Activated T-cell treated with anti-CD3 and anti-CD28 coated beads for 4 hours (primary cell): ENCODE results near the gene AKIRIN1.
"Not testable (repeated sequence)": the region's sequence is repeated elsewhere in the genome, so short reads cannot be mapped to it uniquely, and the experiment has no call there.

Experiments used
- DNase-seq: peaks from one replicate; pipeline ENCODE4 v3.0.0-alpha.2; 2020

The AKIRIN1 gene, protein sequence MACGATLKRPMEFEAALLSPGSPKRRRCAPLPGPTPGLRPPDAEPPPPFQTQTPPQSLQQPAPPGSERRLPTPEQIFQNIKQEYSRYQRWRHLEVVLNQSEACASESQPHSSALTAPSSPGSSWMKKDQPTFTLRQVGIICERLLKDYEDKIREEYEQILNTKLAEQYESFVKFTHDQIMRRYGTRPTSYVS

DNA sequence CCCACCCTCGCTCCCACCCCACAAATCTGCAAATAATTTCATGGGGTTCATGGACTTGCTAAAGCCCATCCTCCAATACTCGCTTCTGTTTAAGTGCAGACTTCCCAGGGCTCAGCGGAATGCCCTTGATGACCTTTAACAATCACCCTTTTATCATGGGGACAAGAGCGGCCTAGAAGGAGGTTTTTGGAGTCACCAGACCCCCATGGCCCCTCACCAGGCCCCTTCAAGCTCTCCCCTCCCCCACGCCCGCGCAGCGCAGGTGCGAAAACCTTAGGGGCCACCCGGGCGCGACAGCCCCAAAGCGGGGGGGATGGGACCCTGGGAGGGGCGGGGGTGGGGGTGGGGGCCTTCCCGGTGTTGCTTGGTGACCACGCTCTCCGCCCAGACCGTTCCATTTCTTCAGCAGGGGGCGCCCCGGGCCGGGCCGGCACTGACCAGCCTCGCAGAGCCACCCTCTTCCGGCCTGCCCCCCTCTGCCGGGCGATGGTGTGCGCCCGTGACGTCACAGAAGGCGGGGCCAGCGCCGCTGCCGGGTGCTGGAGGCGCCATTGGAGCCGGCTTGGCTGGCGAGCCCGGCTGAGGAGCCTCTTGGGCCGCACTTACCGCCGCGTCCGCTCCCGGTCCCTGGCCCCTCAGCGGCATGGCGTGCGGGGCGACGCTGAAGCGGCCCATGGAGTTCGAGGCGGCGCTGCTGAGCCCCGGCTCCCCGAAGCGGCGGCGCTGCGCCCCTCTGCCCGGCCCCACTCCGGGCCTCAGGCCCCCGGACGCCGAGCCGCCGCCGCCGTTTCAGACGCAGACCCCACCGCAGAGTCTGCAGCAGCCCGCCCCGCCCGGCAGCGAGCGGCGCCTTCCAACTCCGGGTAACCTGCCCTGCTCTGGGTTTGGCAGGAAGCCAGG lies at the start of gene AKIRIN1:
Gene AKIRIN1, plus strand, starts transcription at position 539 of the 900 bp plus-strand sequence. Its CDS starts 105 bp downstream, at position 644.
- DNase-seq, result peak; percentile 91

DNA sequence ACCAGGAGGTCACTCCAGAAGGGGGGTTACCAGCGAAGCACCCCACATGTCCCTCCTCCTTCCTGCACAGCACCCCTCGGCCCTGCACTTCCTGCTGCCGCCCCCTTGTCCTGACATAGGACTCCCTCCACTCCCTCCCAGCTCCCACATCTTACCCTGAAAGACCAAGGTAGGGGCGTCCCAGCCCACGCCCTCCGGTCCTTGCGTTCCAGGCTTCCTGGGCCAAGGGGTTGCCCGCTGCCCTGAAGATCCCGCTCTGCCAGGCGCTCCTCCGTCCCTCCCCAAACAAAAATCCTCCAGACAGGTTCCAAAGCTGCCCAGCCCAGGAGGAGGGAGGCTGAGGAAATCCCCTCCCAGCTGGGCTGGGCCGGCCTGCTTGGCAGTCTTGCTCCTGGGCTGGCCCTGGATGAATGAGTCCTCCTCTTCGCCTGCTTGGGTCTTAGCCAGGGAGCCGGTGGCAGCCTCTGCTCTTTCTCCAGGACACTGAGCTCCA lies 49.5 kb upstream of the AKIRIN1 start, which contains the start of gene RHBDL2:
Gene RHBDL2, minus strand, starts transcription at position 304 of the 493 bp plus-strand sequence. CDS start 22,618 bp downstream, outside the sequence.
- no peak for DNase-seq

- no peak for DNase-seq
Measured at GRCh38 chr1:38942664-38943428, 48.2 kb upstream of the AKIRIN1 start.

GRCh38 chr1:38944547-38944946 lies 46.5 kb upstream of the AKIRIN1 start:
- DNase-seq, result no peak

DNA sequence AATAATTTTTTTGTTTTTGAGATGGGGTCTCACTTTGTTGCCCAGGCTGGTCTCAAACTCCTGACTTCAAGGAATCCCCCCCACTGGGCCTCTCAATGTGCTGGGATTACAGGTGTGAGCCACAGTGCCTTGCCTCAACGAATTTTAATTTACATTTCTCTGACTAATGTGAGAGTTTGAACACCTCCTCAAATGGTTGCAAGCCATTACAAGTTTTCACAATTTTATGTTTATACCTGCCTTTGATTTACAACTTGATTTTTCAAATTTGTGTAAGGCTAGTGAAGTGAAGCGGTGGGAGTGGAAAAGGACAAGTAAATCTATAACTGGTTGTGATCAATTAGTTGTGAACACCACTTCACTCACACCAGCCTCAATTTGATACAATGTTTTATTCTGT lies 40.5 kb upstream of the AKIRIN1 start:
- DNase-seq, result no peak

DNA sequence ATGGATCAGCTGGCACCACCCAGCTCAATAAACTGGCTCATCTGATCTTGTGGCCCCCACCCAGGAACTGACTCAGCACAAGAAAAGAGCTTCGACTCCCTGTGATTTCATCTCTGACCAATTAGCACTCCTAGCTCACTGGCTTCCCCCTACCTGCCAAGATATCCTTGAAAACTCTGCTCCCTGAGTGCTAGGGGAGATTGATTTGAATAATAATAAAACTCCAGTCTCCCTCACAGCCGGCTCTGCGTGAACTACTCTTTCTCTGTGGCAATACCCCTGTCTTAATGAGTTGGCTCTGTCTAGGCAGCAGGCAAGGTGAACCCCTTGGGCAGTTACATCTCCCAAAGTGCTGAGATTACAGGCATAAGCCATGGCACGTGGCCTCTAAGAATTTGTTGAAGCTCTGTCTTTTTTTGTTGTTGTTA lies 37.6 kb upstream of the AKIRIN1 start:
- no peak for DNase-seq

GRCh38 chr1:38958967-38959366 lies 32.1 kb upstream of the AKIRIN1 start:
- no peak for DNase-seq

DNA sequence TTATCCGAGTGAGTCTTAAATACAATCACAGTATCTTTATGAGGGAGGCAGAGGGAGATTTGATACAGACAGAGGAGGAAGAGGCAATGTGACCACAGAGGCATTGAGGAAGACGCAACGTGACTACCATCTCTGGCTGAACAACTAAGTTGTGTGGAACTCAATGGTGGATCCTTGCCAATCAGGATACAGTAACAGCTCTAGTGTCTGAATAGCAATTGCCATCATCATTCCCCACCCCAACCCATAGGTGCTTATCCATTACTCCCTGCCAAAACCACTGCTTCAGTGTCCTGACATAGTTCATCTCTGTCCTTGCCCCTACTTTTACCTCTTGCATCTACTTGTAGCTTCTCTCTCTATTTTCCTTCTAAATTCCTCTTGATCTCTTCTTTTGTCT lies 29.0 kb upstream of the AKIRIN1 start:
- no peak for DNase-seq

DNA sequence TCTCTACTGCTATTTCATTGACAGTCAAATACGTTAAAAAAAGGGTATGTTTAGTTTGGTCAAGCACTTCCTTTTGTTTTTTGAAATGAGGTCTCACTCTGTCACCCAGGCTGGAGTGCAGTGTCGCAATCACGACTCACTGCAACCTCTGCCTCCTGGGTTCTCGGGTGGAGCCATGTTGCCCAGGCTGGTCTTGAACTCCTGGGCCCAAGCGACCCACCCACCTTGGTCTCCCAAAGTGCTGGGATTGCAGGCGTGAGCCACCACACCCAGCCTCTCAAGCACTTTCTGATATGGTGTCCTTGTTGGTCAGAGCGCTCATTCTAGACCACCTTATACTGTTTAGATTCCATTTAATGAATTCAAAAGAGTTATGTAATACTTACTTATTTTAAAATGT lies 28.5 kb upstream of the AKIRIN1 start:
- no peak for DNase-seq

DNA sequence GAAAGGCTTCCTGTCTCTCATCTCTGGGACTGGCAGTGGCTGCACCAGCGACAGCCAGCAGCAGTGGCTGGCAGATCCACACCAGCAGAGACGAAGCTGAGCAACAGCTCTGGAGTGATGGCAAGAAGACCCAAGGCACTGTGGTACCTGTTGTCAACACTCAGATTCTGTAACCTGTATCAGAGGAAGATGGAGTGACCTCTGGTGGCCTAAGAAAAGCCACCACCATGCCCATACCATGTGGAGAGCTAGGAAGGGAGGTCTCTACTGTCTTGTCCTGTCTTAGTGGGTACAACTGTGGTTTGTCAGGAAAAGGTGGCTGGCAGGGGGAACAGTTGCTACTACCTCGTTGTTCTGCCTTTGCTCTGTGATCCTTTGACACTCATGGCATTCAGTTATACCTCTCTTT lies 26.9 kb upstream of the AKIRIN1 start:
- DNase-seq, result no peak

- not testable (repeated sequence) for DNase-seq
Measured at GRCh38 chr1:38973145-38973544, 17.9 kb upstream of the AKIRIN1 start.

DNA sequence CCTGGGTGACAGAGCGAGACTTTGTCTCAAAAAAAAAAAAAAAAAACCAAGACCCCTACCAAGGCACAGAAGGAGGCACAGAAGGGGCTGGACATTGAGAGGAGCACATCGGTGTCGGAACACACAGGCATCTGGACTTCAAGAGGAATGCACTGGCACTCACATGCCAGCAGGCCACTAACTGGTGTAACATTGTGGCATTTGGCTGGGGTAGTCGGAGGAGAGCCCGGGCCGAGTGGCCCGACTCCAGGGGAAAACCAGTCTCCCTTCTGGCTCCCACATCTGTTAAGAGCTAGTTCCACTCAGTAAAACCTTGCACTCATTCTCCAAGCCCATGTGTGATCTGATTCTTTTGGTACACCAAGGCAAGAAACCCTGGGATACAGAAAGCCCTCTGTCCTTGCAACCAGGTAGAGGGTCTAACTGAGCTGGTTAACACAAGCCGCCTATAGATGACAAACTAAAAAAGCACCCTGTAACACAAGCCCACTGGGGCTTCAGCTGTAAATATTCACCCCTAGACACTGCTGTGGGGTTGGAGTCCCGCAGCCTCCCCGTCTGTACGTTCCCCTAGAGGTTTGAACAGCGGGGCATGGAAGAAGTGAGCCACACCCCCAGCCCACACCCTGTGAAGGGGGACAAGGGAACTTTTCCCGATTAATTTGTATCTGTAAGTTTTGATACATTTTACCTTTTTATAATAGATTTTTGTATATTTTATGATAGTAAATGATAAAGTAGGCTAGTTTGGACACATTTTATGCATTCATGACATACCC lies 17.2 kb upstream of the AKIRIN1 start:
- no peak for DNase-seq

DNA sequence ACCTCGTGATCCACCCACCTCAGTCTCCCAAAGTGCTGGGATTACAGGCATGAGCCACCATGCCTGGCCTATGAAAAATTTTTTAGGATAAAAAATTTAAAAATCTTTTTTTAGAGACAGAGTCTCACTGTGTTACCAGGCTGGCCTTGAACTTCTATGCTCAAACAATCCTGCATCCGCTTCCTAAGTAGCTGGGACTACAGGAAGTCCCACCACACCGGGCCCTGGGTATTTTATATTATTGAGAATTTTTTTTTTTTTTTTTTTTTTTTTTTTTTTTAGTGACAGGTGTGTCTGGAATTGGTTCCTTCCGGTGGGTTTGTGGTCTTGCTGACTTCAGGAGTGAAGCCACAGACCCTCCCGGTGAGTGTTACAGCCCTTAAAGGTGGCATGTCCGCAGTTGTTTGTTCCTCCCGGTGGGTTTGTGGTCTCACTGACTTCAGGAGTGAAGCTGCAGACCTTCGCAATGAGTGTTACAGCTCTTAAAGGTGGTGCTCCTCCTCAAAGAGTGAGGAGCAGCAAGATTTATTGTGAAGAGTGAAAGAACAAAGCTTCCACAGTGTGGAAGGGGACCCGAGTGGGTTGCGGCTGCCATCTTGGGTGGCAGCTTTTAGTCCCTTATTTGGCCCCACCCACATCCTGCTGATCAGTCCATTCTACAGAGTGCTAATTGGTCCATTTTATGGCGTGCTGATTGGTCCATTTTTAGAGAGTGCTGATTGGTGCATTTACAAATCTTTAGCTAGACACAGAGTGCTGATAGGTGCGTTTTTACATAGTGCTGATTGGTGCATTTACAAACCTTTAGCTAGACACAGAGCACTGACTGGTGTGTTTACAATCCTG lies 13.5 kb upstream of the AKIRIN1 start:
- peak; percentile 4 for DNase-seq

DNA sequence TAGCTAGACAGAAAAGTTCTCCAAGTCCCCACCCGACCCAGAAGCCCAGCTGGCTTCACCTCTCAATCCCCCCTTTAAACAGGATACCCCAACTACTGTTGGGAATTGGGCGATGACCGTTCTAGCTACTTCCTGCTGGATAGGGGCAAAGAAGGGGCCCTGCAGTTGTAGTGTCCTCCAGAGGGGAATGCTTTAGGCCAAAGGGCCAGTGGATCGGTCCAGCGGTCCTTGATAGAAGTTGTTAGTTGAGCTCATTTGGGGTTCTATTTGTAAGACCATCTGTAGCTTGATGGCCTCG lies 12.9 kb upstream of the AKIRIN1 start:
- not testable (repeated sequence) for DNase-seq

- DNase-seq, result not testable (repeated sequence)
Measured at GRCh38 chr1:38979380-38979779, 11.7 kb upstream of the AKIRIN1 start.

DNA sequence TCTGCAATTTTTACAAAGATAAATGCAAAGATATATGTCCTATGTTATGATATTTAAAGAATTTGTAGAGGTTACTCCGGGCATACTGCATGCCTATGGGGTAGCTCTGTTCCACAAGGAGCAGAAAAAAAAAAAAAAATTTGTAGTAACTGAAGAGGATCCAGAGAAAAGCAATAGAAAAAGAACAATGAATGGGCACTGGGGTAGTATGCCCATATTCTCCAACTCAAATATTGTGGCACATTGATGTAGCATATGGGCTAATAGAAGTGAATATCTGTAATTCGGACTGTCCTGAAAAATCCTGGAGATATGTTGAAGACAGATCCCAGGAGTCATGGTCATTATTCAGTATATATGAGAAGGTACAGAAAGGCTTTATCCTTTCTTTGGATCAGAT lies 1.1 kb upstream of the AKIRIN1 start:
- no peak for DNase-seq

DNA sequence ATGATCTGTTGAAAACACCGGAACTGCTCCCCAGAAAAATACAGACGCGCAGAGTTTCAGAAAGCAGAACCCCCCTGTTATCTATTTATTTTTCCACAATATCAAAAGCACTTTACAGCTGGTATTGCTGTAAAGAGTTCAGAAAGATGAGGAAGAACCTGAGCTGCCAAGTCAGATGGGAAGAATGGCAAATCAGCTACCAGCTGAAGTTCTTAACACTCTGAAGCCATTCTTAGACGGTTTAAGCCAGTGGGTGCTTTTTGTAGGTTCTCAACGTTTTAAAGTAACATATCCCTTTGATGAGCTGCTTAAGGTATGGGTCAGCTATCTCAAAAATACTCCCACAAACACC lies 714 bp upstream of the AKIRIN1 start:
- no peak for DNase-seq

- no peak for DNase-seq
Measured at GRCh38 chr1:38991638-38992411, 749 bp downstream of the AKIRIN1 start.

- no peak for DNase-seq
Measured at GRCh38 chr1:38992412-38993111, 1.5 kb downstream of the AKIRIN1 start.

DNA sequence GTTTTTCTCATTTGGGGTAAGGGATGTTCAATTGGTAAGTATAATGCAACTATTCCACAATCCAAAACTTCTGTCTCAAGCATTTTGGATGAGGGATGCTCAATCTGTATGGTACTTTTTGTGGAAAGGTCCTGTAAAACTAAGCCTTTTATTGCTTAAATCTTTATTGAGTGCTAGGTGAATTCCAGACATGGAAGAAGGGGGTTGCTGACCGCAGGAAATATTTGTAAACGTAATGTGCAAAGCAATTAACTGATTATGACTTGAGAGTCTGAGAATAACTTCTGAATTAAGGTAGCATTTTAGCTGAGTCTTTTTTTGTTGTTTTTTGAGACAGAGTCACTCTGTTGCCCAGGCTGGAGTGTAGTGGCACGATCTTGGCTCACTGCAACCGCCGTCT lies 3.1 kb downstream of the AKIRIN1 start:
- DNase-seq, result no peak
